Measurements from ENCODE around the gene ZMIZ1.
"Not testable (repeated sequence)": the region's sequence is repeated elsewhere in the genome, so short reads cannot be mapped to it uniquely, and the experiment has no call there.

The ZMIZ1 gene

GRCh38 chr10:79029478-79030390 lies 39.0 kb upstream of the ZMIZ1 start:
- no peak for DNase-seq (ENCODE audit: low read depth)

GRCh38 chr10:79030705-79031104 lies 38.1 kb upstream of the ZMIZ1 start:
- no peak for DNase-seq (ENCODE audit: low read depth)

- no peak for DNase-seq (ENCODE audit: low read depth)
Measured at GRCh38 chr10:79031723-79032122, 37.0 kb upstream of the ZMIZ1 start.

GRCh38 chr10:79034271-79034876 lies 34.4 kb upstream of the ZMIZ1 start:
- DNase-seq (ENCODE audit: low read depth) = no peak

GRCh38 chr10:79036416-79036815 lies 32.4 kb upstream of the ZMIZ1 start:
- not testable (repeated sequence) for DNase-seq (ENCODE audit: low read depth)

GRCh38 chr10:79038104-79038840 lies 30.5 kb upstream of the ZMIZ1 start:
- no peak for DNase-seq (ENCODE audit: low read depth)

GRCh38 chr10:79038841-79039201 lies 29.9 kb upstream of the ZMIZ1 start:
- no peak for DNase-seq (ENCODE audit: low read depth)

- no peak for DNase-seq (ENCODE audit: low read depth)
Measured at GRCh38 chr10:79042639-79043411, 25.9 kb upstream of the ZMIZ1 start.

- no peak for DNase-seq (ENCODE audit: low read depth)
Measured at GRCh38 chr10:79044036-79044632, 24.6 kb upstream of the ZMIZ1 start.

GRCh38 chr10:79044846-79045245 lies 23.9 kb upstream of the ZMIZ1 start:
- no peak for DNase-seq (ENCODE audit: low read depth)

GRCh38 chr10:79045566-79046175 lies 23.1 kb upstream of the ZMIZ1 start:
- no peak for DNase-seq (ENCODE audit: low read depth)

- no peak for DNase-seq (ENCODE audit: low read depth)
Measured at GRCh38 chr10:79046326-79046725, 22.4 kb upstream of the ZMIZ1 start.

- DNase-seq (ENCODE audit: low read depth) = no peak
Measured at GRCh38 chr10:79046741-79047583, 21.8 kb upstream of the ZMIZ1 start.

- no peak for DNase-seq (ENCODE audit: low read depth)
Measured at GRCh38 chr10:79047584-79047874, 21.2 kb upstream of the ZMIZ1 start.

GRCh38 chr10:79047875-79048638 lies 20.7 kb upstream of the ZMIZ1 start:
- no peak for DNase-seq (ENCODE audit: low read depth)

- no peak for DNase-seq (ENCODE audit: low read depth)
Measured at GRCh38 chr10:79048639-79049550, 19.9 kb upstream of the ZMIZ1 start.

GRCh38 chr10:79049931-79050895 lies 18.6 kb upstream of the ZMIZ1 start:
- DNase-seq (ENCODE audit: low read depth) = no peak
